Stomach (tissue), 9 donors: Measurements from ENCODE around the gene DCBLD2. TPM values are rescaled to one million over a fixed set of nuclear protein-coding genes. Genes with fewer than 3 reads are reported as not detected.

Source experiments
- DNase-seq, 2 donors: peaks; one replicate each; pipeline versions ENCODE4 v3.0.0 to v3.0.0-alpha.2; 2013 to 2019
- H3K27ac ChIP-seq, 5 donors: fragments of 200-600 bp in 4 of 5; sonication (generic) in 4 of 5; one replicate each; pipeline ENCODE4 v1.5.1; 2013 to 2019; ENCODE audit warnings: mild to moderate bottlenecking in 1 of 5, moderate library complexity in 1 of 5
- H3K27me3 ChIP-seq, 3 donors: fragments of 200-600 bp; sonication (generic); one replicate each; pipeline ENCODE4 v1.5.1; 2017 to 2019; ENCODE audit warnings: mixed run types in 1 of 3
- H3K36me3 ChIP-seq, 4 donors: fragments of 200-600 bp; sonication (generic); 1 replicate in 3 of 4; 2 replicates in 1 of 4; pipeline ENCODE4 v1.5.1; 2016 to 2019
- H3K4me1 ChIP-seq, 4 donors: fragments of 200-600 bp; sonication (generic); one replicate each; pipeline ENCODE4 v1.5.1; 2016 to 2019
- H3K4me3 ChIP-seq, 4 donors: fragments of 200-600 bp; sonication (generic) in 3 of 4; one replicate each; pipeline ENCODE4 v1.5.1; 2016 to 2019; ENCODE audit warnings: mild to moderate bottlenecking in 1 of 4
- H3K9me3 ChIP-seq, 4 donors: fragments of 200-600 bp; sonication (generic); one replicate each; pipeline ENCODE4 v1.5.1; 2016 to 2019
- CTCF ChIP-seq, 7 experiments: fragments of 450-650 bp in 4 of 7; fragments of 200-600 bp in 3 of 7; sonication (generic) in 3 of 7; IDR thresholded peaks; one replicate each; pipeline ENCODE4 v1.5.1; 2016 to 2019; ENCODE audit warnings: antibody characterized with exemption in 7 of 7, control low read depth in 2 of 7, mild to moderate bottlenecking in 1 of 7
- EP300 ChIP-seq: sonication (generic); formaldehyde crosslinking; IDR thresholded peaks from one replicate; pipeline ENCODE4 v1.6.1; 2017; ENCODE audit warnings: antibody characterized with exemption
- POLR2A ChIP-seq, 4 donors: fragments of 450-650 bp; IDR thresholded peaks; one replicate each; pipeline ENCODE4 v1.6.1; 2016; ENCODE audit warnings: antibody characterized with exemption in 4 of 4, control low read depth in 2 of 4, mild to moderate bottlenecking in 1 of 4, moderate library complexity in 1 of 4
- POLR2AphosphoS5 ChIP-seq, 3 donors: sonication (generic); formaldehyde crosslinking; IDR thresholded peaks; one replicate each; pipeline ENCODE4 v1.6.1; 2016; ENCODE audit warnings: antibody characterized with exemption in 3 of 3
- WGBS, 5 donors: extraction: QIAGEN DNeasy Blood & Tissue Kit in 3 of 5; methylation state at CpG; one replicate each; pipeline versions ENCODE4 v1.1.5 to v1.1.7; 2013 to 2018; 5-methylcytosine and 5-hydroxymethylcytosine counted together
- intact Hi-C: fragments of 100-400 bp; cut with DNase I; formaldehyde crosslinking; loops from one replicate; pipeline ENCODE4 v1.15.1; 2023; ENCODE audit warnings: low total_unique reads
- polyA plus RNA-seq, 3 donors: library from polyadenylated mRNA; stranded (reverse); fragments of 200-250 nt; gene quantifications; one replicate each; pipeline ENCODE4 v1.2.3, GENCODE V29; 2013
- total RNA-seq, 5 donors: library from RNA; depleted of rRNA; stranded (reverse); fragments of >200 nt; gene quantifications; one replicate each; pipeline versions ENCODE4 v1.1.0 to v1.2.3, GENCODE V29; 2014 to 2016
- donor health status: healthy with polysubstance abuse.
- donor health status: Bipolar disorder and iron deficiency.
- donor health status: healthy.

DCBLD2 gene
- total and polyA plus RNA-seq, 8 donors = 2.3 to 77.1 (median 29.6) TPM

- Histone ChIP-seq H3K36me3 (peaks cover 0 to 30% (median 11%) of the 10 kb centered on the region in 4 donors), H3K4me3 (no peak overlapping the region), H3K9me3 (no peaks in the 10 kb centered on the region), H3K27me3 (no peaks in the 10 kb centered on the region), H3K4me1 (peaks cover 0 to 13% (median 7%) of the 10 kb centered on the region in 4 donors), H3K27ac (no peak overlapping the region)
- TF ChIP-seq POLR2AphosphoS5 (IDR thresholded peaks at IDR 0.05) (no peak), CTCF (IDR thresholded peaks at IDR 0.05) (no peak), POLR2A (IDR thresholded peaks at IDR 0.05) (no peak), EP300 (no peak)
- DNase-seq = no peak
- 76 to 85% (median 80%) methylated on average over 7 of the region's 7 CpGs for WGBS, 5 donors
- intact Hi-C loops = no loop called here
Measured at GRCh38 chr3:98791341-98792325, 109.9 kb downstream of the DCBLD2 start.

GRCh38 chr3:98788651-98789050 is 112.8 kb downstream of the DCBLD2 start:
- Histone ChIP-seq H3K4me3 (no peak overlapping the region), H3K4me1 (peaks cover 24 to 43% (median 34%) of the 10 kb centered on the region in 4 donors), H3K36me3 (peaks cover 0 to 19% (median 0%) of the 10 kb centered on the region in 4 donors), H3K9me3 (no peaks in the 10 kb centered on the region), H3K27ac (no peak overlapping the region), H3K27me3 (no peaks in the 10 kb centered on the region)
- TF ChIP-seq POLR2AphosphoS5 (IDR thresholded peaks at IDR 0.05) = no peak
- TF ChIP-seq EP300 = no peak
- TF ChIP-seq CTCF (IDR thresholded peaks at IDR 0.05) = no peak
- no peak for TF ChIP-seq POLR2A (IDR thresholded peaks at IDR 0.05)
- WGBS, 5 donors = 33 to 79% (median 70%) methylated on average over 2 of the region's 2 CpGs
- peak in 1 of 2 donors; percentile 52 for DNase-seq
- intact Hi-C loops = no loop called here

GRCh38 chr3:98787181-98787580 is 114.3 kb downstream of the DCBLD2 start:
- Histone ChIP-seq H3K4me3 (no peak overlapping the region), H3K27ac (no peak overlapping the region), H3K27me3 (no peaks in the 10 kb centered on the region), H3K4me1 (peaks cover 26 to 50% (median 41%) of the 10 kb centered on the region in 4 donors), H3K9me3 (no peaks in the 10 kb centered on the region), H3K36me3 (peaks cover 0 to 15% (median 0%) of the 10 kb centered on the region in 4 donors)
- TF ChIP-seq CTCF (IDR thresholded peaks at IDR 0.05) (no peak), POLR2A (IDR thresholded peaks at IDR 0.05) (no peak), EP300 (no peak), POLR2AphosphoS5 (IDR thresholded peaks at IDR 0.05) (no peak)
- intact Hi-C loops = no loop called here
- DNase-seq = no peak
- WGBS, 5 donors = 43 to 63% (median 47%) methylated on average over 2 of the region's 2 CpGs

GRCh38 chr3:98786364-98787006 is 115.0 kb downstream of the DCBLD2 start:
- H3K9me3 ChIP-seq = no peaks in the 10 kb centered on the region
- peak in 1 of 2 donors; percentile 48 for DNase-seq
- TF ChIP-seq POLR2A (IDR thresholded peaks at IDR 0.05) = no peak
- peak in 2 of 3 donors; percentile 29 to 52 for TF ChIP-seq POLR2AphosphoS5 (IDR thresholded peaks at IDR 0.05)
- no peak for TF ChIP-seq CTCF (IDR thresholded peaks at IDR 0.05)
- TF ChIP-seq EP300 = no peak
- H3K36me3 ChIP-seq = peaks cover 0 to 17% (median 0%) of the 10 kb centered on the region in 4 donors
- H3K4me1 ChIP-seq = peaks cover 26 to 51% (median 41%) of the 10 kb centered on the region in 4 donors
- intact Hi-C loops = no loop called here
- H3K27ac ChIP-seq = peak overlapping the region in 4 of 5 donors; percentile 10 to 73 (median 55)
- H3K27me3 ChIP-seq = no peaks in the 10 kb centered on the region
- 41 to 60% (median 45%) methylated on average over 4 of the region's 4 CpGs for WGBS, 5 donors
- H3K4me3 ChIP-seq = no peak overlapping the region
